GM23338 (cell line): ENCODE data around the gene GRIK4. TPM values are rescaled to one million over a fixed set of nuclear protein-coding genes. Genes with fewer than 3 reads are reported as not detected.

Source experiments
- ATAC-seq: fragments of 200-7000 bp; cut with Tn5 transposase; 3 replicates; pipeline ENCODE4 v1.9.1; 2020
- DNase-seq: peaks from one replicate; pipeline ENCODE4 v3.0.0-alpha.2; 2015; ENCODE audit warnings: low spot score
- H2AFZ ChIP-seq: fragments of 200-600 bp; sonication (generic); 2 replicates; pipeline ENCODE4 v1.8.0; 2016; ENCODE audit warnings: antibody characterized with exemption, mild to moderate bottlenecking, moderate library complexity
- H3F3A ChIP-seq: fragments of 200-600 bp; sonication (generic); replicated peaks from 2 replicates; pipeline ENCODE4 v1.8.0; 2017; ENCODE audit warnings: antibody characterized with exemption, mixed run types, low read depth
- H3K27ac ChIP-seq: fragments of 200-600 bp; sonication (generic); 2 replicates; pipeline ENCODE4 v1.6.1; 2016; ENCODE audit warnings: low read depth
- H3K27me3 ChIP-seq: fragments of 200-600 bp; sonication (generic); 2 replicates; pipeline ENCODE4 v1.8.0; 2016; ENCODE audit warnings: mild to moderate bottlenecking, mixed run types, moderate library complexity; ENCODE audit not compliant: insufficient read depth
- H3K36me3 ChIP-seq: fragments of 200-600 bp; sonication (generic); 2 replicates; pipeline ENCODE4 v1.8.0; 2016; ENCODE audit warnings: mild to moderate bottlenecking; ENCODE audit not compliant: insufficient read depth
- H3K4me1 ChIP-seq: fragments of 200-600 bp; sonication (generic); 2 replicates; pipeline ENCODE4 v1.8.0; 2016; ENCODE audit warnings: mild to moderate bottlenecking, moderate library complexity; ENCODE audit not compliant: insufficient read depth
- H3K4me2 ChIP-seq: fragments of 200-600 bp; sonication (generic); 2 replicates; pipeline ENCODE4 v1.7.1; 2017; ENCODE audit warnings: mixed run types
- H3K4me3 ChIP-seq: fragments of 200-600 bp; sonication (generic); 2 replicates; pipeline ENCODE4 v1.6.1; 2016; ENCODE audit warnings: mixed run types
- H3K79me2 ChIP-seq: fragments of 200-600 bp; sonication (generic); replicated peaks from 2 replicates; pipeline ENCODE4 v1.8.0; 2017; ENCODE audit warnings: mild to moderate bottlenecking; ENCODE audit not compliant: insufficient read depth
- H3K9me2 ChIP-seq: fragments of 200-600 bp; sonication (generic); 2 replicates; pipeline ENCODE4 v1.8.0; 2017; ENCODE audit not compliant: insufficient read depth
- H4K20me1 ChIP-seq: fragments of 200-600 bp; sonication (generic); replicated peaks from 2 replicates; pipeline ENCODE4 v1.8.0; 2017; ENCODE audit warnings: mild to moderate bottlenecking; ENCODE audit not compliant: insufficient read depth
- H3K27ac Mint-ChIP-seq: 2 replicates; pipeline ENCODE4 v1.8.0; 2020; ENCODE audit warnings: inconsistent platforms, mild to moderate bottlenecking, moderate library complexity, mixed read lengths
- H3K27me3 Mint-ChIP-seq: 3 replicates; pipeline ENCODE4 v1.8.0; 2022; ENCODE audit warnings: low read depth, mild to moderate bottlenecking, moderate library complexity, mixed read lengths, inconsistent platforms; ENCODE audit not compliant: insufficient read depth, poor library complexity
- H3K36me3 Mint-ChIP-seq: 3 replicates; pipeline ENCODE4 v1.8.0; 2021; ENCODE audit warnings: low read depth, mild to moderate bottlenecking, inconsistent platforms, moderate library complexity, mixed read lengths
- H3K4me1 Mint-ChIP-seq: 3 replicates; pipeline ENCODE4 v1.8.0; 2020; ENCODE audit warnings: mild to moderate bottlenecking, inconsistent platforms, mixed read lengths
- H3K4me3 Mint-ChIP-seq: 3 replicates; pipeline ENCODE4 v1.8.0; 2021; ENCODE audit warnings: moderate library complexity, mild to moderate bottlenecking, inconsistent platforms, mixed read lengths
- H3K9me3 Mint-ChIP-seq: 3 replicates; pipeline ENCODE4 v1.8.0; 2020; ENCODE audit warnings: moderate library complexity, mild to moderate bottlenecking, inconsistent platforms, mixed read lengths
- JUNB ChIP-seq: IDR thresholded peaks from one replicate; pipeline ENCODE4 v1.6.1; 2016; ENCODE audit warnings: antibody characterized with exemption; ENCODE audit not compliant: unreplicated experiment
- ZNF462 ChIP-seq: fragments of 250-450 bp; sonication (Bioruptor Pico); IDR thresholded peaks from 2 replicates; pipeline ENCODE4 v1.5.0; 2020; ENCODE audit warnings: mild to moderate bottlenecking, moderate library complexity
- polyA plus RNA-seq: library from polyadenylated mRNA; unstranded; fragments of >200 nt; fragmentation: Nextera tagmentation; extraction: Ambion mirVana; gene quantifications from 2 replicates; pipeline ENCODE4 v1.2.1, GENCODE V29; 2016
- total RNA-seq: library from RNA; depleted of rRNA; stranded (reverse); fragments of >200 nt; shearing (Covaris generic); gene quantifications from 2 replicates; pipeline ENCODE4 v1.2.3, GENCODE V29; 2014
- TF ChIP-seq, protein P1 (sequence below): IDR thresholded peaks from one replicate; pipeline ENCODE4 v1.6.1; 2018; ENCODE audit warnings: antibody characterized with exemption; ENCODE audit not compliant: unreplicated experiment

GRIK4 gene
- total and polyA plus RNA-seq, 2 experiments from 2014 or later: 0.63 to 2.2 TPM

- no peak for TF ChIP-seq JUNB
- TF ChIP-seq, protein P1, sequence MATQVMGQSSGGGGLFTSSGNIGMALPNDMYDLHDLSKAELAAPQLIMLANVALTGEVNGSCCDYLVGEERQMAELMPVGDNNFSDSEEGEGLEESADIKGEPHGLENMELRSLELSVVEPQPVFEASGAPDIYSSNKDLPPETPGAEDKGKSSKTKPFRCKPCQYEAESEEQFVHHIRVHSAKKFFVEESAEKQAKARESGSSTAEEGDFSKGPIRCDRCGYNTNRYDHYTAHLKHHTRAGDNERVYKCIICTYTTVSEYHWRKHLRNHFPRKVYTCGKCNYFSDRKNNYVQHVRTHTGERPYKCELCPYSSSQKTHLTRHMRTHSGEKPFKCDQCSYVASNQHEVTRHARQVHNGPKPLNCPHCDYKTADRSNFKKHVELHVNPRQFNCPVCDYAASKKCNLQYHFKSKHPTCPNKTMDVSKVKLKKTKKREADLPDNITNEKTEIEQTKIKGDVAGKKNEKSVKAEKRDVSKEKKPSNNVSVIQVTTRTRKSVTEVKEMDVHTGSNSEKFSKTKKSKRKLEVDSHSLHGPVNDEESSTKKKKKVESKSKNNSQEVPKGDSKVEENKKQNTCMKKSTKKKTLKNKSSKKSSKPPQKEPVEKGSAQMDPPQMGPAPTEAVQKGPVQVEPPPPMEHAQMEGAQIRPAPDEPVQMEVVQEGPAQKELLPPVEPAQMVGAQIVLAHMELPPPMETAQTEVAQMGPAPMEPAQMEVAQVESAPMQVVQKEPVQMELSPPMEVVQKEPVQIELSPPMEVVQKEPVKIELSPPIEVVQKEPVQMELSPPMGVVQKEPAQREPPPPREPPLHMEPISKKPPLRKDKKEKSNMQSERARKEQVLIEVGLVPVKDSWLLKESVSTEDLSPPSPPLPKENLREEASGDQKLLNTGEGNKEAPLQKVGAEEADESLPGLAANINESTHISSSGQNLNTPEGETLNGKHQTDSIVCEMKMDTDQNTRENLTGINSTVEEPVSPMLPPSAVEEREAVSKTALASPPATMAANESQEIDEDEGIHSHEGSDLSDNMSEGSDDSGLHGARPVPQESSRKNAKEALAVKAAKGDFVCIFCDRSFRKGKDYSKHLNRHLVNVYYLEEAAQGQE: no peak
- no peak for TF ChIP-seq ZNF462
- H2AFZ ChIP-seq: no peak overlapping the region
- H3K9me2 ChIP-seq: no peaks in the 10 kb centered on the region
- no peaks in the 10 kb centered on the region for H3F3A ChIP-seq
- Mint-ChIP-seq H3K36me3 (no peaks in the 10 kb centered on the region), H3K27ac (no peak overlapping the region), H3K27me3 (peaks cover 26% of the 10 kb centered on the region), H3K9me3 (no peaks in the 10 kb centered on the region; the same call in 2 of the 3 replicates), H3K4me1 (peaks cover 39% of the 10 kb centered on the region), H3K4me3 (no peak overlapping the region)
- DNase-seq: no peak
- no peaks in the 10 kb centered on the region for H3K79me2 ChIP-seq
- H3K36me3 ChIP-seq: no peaks in the 10 kb centered on the region
- peaks cover 27% of the 10 kb centered on the region; the same call in 1 of the 2 replicates for H3K4me1 ChIP-seq
- H4K20me1 ChIP-seq: no peaks in the 10 kb centered on the region
- no peaks in the 10 kb centered on the region for H3K27me3 ChIP-seq
- H3K4me2 ChIP-seq: no peak overlapping the region
- H3K4me3 ChIP-seq: no peak overlapping the region
- H3K27ac ChIP-seq: no peak overlapping the region
- ATAC-seq: no peak
Measured at GRCh38 chr11:120521176-120521575, 9.6 kb downstream of the GRIK4 start.
